Adrenal gland (tissue), 5 donors: ENCODE measurements around the gene RAB1B.

Source experiments
- CTCF ChIP-seq, 6 experiments: fragments of 450-650 bp in 4 of 6; fragments of 200-600 bp in 2 of 6; sonication (generic) in 1 of 6; IDR thresholded peaks; 1 replicate in 5 of 6; 2 replicates in 1 of 6; pipeline versions ENCODE4 v1.5.1 to v1.8.0; 2016 to 2021; ENCODE audit warnings: antibody characterized with exemption in 6 of 6, mild to moderate bottlenecking in 2 of 6, moderate library complexity in 1 of 6
- POLR2A ChIP-seq, 2 donors: fragments of 450-650 bp; IDR thresholded peaks; one replicate each; pipeline ENCODE4 v1.6.1; 2017; ENCODE audit warnings: antibody characterized with exemption in 2 of 2, mild to moderate bottlenecking in 2 of 2, moderate library complexity in 1 of 2
- donor health status: DM: no; HTN: no; CAD: no.

GRCh38 chr11:66227700-66228099 is 40.7 kb upstream of the RAB1B start:
- TF ChIP-seq POLR2A (IDR thresholded peaks at IDR 0.05) (no peak), CTCF (IDR thresholded peaks at IDR 0.05) (no peak)
